GM18867 (cell line): Measurements from ENCODE around the gene OVOL1.

Experiments used
- ATAC-seq: cut with Tn5 transposase; IDR thresholded peaks from one replicate; pipeline ENCODE4 v1.9.1; 2021; ENCODE audit warnings: mild to moderate bottlenecking, moderate library complexity; ENCODE audit not compliant: unreplicated experiment

OVOL1 gene

GRCh38 chr11:65790902-65791650, 4.2 kb downstream of the OVOL1 start:
- ATAC-seq = no peak

- peak; percentile 70 for ATAC-seq
Measured at GRCh38 chr11:65791719-65792213, 4.9 kb downstream of the OVOL1 start.

DNA sequence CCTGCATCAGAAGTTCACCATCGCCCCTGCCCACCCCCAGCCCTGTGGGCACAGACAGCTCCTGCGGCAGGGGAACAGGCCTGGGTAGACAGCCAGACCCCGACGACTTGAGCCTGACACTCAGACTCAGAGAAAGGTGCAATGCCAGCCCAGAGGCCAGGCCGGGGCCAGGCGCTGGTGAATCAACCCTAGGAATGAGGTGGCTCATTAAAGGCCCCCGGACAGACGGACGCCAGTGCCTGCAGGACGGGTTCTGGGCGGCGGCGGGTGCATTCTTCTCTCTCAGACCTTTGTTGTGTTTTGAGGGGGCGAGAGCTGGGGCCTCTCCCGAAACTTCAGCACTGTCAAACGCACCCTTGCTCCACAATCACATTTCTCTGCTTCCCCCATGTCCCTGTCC, 5.6 kb downstream of the OVOL1 start:
- no peak for ATAC-seq

DNA sequence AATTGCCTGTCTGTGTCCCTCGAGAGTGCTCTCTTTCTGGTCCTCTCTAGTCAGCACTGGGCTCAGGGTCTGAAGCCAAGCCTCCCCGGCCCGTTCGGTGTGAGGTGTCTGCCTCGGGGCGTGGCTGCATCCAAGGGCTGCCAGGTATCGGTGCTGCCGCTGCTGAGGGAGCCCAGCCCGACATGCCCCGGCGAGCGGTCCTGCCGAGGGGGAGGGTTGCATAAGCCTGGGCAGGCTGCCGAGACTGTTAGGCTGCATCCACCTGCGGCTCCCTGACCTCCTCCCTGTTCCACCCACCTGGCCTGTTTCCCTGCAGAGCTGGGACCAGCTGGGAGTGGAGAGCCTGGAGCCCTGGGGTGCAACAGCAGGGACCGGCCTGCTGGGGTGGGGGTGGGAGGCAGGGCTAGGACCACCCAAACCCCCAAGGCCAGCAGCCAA, 6.3 kb downstream of the OVOL1 start:
- no peak for ATAC-seq

DNA sequence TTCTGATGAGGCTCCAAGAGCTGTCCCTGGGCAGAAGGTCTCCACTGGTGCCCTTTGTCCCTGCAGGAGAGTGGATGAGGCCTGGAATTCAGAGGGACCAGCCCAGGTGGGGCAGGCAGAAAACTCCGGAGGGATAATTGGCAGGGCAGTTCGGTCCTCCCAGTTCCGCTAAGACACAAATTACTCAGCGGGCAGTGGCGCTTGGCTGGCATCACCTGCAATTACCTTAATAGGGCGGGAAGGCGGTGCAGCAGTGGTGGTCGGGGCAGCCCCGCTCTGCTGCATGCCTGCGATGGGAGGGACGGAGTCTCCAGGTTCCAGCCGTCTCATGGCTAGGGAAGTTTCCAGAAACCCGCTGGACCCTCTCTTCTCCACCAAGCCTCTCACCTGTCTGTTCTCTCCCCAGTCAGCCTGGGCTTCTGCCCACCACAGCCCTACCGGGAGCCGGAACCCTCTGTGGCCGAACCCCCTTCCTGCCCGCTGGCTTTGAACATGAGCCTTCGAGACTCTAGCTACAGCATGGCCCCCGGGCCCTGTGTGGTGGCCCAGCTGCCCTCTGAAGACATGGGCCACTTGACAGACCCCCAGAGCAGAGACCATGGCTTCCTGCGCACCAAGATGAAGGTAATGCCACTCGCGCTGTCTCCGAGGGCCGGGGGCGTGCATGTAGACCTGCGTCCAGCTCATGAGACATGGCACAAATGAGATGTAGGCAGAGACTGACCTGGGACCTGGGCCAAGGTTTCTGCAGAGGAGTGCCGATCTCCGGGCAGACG, 7.0 kb downstream of the OVOL1 start:
- no peak for ATAC-seq

DNA sequence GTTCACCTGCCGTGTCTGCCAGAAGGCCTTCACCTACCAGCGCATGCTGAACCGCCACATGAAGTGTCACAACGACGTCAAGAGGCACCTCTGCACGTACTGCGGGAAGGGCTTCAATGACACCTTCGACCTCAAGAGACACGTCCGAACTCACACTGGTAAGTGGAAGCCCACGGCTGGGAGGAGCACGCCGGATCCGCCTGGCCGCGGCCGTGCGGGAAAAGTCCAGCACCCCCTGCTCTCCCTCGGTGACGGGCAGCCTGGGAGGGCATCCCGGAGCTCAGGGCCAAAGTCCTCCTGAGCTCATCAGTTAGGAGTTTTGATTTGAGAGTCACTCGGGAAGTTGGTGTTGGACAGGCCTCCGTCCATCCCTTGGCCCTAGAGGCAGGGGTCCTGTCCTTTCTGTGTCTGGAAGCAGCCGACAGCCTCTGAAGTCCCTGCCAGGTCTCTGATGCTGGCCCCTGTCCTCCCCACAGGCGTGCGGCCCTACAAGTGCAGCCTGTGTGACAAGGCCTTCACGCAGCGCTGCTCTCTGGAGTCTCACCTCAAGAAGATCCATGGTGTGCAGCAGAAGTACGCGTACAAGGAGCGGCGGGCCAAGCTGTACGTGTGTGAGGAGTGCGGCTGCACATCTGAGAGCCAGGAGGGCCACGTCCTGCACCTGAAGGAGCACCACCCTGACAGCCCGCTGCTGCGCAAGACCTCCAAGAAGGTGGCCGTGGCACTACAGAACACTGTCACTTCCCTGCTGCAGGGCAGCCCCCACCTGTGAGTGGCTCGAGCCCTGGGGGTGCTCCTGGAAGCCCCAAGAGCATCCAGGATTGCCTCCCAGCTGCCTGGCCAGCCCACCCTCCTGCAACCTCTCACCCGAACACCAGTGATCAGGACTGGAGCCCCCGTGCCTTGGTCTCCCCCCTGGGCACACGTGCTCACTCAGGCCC, 8.0 kb downstream of the OVOL1 start:
- no peak for ATAC-seq

DNA sequence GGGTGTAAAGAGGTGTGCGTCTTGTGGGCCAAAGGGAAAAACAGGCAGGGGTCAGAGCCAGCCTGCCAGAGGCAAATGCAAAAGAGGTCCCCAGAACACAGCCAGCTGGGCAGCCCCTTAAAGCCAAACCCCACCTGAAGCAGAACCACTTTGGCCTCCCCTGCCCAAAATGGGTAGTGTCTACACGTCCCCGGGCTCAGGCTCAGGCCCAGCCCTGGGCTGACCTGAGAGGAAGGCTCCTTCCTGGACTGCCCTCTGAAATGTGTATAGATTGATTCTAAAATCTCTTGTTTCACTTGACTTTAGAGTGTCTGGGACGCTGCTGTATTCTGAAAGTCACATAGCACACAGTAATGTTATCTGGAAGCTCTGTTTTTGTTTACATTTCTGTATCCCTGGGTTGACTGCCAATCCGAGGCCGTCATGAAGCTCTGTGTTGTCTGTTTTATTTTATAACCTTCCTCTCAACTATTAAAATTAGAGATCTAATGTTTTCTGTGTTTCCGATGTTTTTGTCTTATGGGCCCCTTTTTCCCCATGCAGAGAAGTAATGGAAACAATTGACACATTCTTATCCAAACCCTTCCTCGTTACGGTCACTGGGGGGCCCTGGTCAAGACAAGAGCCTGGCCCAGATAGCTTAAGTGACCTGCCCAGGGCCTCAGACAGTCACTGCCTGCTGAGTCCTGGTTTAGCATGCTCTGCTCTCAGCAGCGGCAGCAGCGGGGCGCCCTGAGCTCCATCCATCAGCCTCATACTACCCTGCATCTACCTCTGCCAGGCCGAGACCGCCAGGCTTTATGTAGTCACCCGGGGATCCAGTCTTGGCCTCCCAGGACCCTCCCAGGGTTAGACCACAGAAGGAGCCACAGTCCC, 10.1 kb downstream of the OVOL1 start:
- ATAC-seq = no peak

DNA sequence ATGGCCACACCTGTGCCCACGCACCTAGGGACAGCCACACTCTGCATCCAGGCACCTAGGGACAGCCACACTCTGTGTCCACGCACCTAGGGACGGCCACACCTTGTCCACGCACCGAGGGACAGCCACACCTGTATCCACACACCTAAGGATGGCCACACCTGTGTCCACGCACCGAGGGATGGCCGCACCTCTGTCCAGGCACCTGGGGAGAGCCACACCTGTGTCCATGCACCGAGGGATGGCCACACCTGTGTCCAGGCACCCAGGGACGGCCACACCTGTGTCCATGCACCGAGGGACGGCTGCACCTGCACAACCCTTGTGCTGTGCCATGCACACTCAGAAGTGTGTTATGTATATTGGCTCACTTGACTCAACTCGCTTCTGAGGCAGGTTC, 10.8 kb downstream of the OVOL1 start:
- ATAC-seq = no peak

- ATAC-seq = no peak
Measured at GRCh38 chr11:65798882-65799281, 12.0 kb downstream of the OVOL1 start.

GRCh38 chr11:65801153-65801987, 14.5 kb downstream of the OVOL1 start:
- no peak for ATAC-seq

DNA sequence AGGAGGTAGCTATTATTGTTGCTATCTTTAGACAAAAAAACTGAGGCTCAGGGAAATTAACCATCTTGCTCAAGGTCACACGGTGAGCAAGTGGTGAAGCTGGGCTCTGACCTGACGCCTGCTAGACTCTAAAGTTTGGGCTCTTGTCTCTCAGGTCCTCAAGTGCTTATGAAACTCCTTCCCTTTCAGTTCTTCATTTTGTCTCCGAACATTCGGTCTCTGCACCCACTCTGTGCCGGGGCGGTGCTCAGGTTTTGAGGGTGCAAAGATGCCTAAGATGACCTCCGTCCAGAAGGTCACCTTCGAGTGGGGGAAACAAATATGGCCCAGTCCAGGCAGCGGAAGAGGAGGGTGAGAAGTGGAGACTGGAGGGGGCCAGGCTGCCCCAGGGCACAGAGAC, 16.0 kb downstream of the OVOL1 start:
- peak; percentile 92 for ATAC-seq

- ATAC-seq = no peak
Measured at GRCh38 chr11:65803797-65804492, 17.1 kb downstream of the OVOL1 start.

DNA sequence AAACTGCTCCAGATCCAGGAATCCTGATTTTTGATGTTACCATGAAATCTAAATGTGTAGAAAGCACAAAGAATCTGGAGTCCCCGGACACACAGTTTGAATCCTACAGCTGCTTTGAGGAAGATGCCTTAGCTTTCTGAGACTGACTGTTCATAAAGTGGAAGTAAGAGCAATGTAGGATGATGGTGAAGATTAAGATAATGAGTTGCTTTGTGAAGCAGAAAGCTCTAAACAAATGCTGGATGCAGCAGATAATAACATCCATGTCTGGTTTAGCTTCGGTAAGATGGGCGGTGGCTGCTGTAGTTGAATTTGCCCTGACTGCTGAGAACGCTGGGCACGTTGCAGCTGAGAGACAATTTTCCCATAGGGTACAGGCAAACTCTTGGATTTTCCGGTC, 20.1 kb downstream of the OVOL1 start:
- ATAC-seq = no peak

DNA sequence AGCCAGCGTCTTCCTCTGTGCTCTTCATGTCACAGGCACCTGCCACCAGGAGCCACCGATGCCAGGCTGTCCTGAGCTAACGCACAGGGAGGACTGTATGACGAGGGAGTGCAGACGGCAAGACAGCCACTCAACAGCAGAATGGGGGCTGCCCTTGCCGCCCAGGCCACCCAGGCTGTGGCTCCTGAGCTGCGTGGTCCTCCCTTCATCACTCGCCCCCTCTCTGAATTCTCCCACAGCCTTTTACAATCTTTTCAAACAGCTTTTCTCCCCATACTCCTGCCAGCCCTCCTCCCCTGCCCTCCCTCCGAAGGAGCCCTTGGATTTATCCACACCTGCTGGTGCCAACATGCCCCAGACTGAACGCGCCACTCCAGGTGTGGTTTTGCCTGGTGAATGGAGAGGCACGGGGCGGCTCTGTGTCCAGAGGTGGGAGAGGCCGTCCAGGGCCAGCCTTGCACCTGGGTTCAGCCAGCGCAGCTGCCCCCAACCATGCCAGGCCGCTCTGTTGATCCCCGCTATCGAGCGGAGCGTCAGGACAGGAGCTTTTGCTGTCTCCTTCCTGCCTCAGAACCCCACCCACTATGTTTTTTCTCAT, 22.0 kb downstream of the OVOL1 start:
- ATAC-seq = no peak

DNA sequence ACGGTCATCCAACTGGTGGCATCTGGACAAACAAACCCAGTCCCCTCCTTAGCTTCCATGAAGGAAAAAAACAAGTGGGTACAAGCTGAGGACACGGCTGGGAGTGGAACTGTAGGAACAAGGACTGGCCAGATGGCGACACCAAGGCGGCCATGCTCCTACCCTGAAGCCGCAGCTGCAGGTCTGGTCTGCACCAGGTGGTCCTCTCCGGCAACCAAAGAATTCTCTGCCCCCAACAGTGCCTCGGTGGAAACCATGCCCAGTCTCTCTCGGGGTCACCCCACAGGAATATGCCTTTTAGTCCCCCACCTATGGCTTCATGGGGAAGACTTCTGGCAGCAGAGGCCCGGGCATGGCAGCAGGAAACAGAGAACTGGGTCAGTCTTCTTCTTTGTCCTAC, 22.6 kb downstream of the OVOL1 start:
- ATAC-seq = no peak

- ATAC-seq = no peak
Measured at GRCh38 chr11:65810046-65810868, 23.4 kb downstream of the OVOL1 start.

GRCh38 chr11:65811764-65812475, 25.1 kb downstream of the OVOL1 start:
- no peak for ATAC-seq
